Dedifferentiated amniotic fluid mesenchymal stem cell (primary cell): ENCODE results near the gene DNAJB11.
"Not testable (repeated sequence)": the region's sequence is repeated elsewhere in the genome, so short reads cannot be mapped to it uniquely, and the experiment has no call there.

Experiments used
- DNase-seq: peaks from one replicate; pipeline ENCODE4 v3.0.0-alpha.2; 2016; ENCODE audit errors: extremely low spot score

The DNAJB11 gene

DNA sequence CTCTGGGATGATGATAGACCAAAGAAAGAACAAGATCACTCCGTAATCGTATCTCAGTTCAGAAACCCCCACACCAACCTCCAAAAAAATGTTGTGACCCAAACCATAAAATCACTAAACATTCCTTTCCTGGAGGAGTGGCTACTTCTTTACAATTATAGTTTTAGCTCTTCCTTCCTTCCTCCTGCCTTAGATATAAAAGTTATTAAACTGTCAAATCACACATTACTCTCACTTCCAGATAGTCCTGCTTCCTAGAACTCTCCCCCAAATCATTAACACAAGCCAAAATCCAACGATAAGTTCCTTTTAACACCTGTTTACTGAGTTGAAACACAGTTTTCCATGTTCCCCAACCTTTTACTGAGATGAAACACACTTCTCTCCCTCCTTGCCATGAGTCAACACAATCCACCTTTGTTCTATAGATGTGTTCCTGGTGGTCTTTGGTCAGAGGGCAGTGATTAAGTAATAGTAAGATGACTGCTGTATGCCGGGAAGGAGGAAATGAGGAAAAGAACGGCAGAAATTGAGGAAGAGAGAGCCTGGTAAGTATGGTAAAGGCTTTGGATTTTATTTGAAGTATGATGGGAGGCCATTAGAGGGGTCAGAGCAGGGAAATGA lies 18.0 kb upstream of the DNAJB11 start:
- DNase-seq, result no peak

DNA sequence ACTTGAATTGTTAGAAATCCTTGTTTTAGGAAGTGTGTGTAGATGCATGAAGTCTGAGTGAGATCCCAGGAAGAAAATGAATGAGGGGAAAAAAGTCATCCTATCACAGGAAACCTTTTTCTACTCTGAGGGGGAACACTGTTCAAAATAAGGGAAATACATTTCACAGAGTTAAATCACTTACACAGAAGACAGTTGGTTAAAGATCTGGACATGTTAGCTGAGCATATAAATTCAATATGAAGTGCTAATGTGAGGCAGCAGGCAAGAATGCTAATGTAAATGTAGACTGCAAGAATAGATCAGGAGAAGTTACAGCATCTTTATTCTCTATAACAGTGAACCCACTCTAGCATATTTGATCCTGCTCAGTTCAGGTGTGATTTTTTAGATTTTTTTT lies 5.9 kb upstream of the DNAJB11 start:
- DNase-seq, result no peak

DNA sequence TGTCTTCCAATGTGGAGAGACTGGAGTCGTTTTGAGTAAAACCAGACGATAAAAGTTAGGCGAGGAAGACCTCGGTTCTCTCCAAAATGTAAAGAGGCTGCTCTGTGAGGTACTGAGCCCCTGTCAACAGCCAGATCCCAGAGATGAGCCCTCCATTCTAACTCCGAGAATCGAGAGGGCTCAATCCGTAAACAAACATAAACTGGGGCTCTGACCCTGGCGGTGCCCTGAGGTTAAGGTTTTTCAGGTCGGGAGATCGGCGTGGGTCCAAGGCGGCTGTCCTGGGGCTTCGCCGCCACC lies 3.8 kb upstream of the DNAJB11 start:
- DNase-seq, result no peak

DNA sequence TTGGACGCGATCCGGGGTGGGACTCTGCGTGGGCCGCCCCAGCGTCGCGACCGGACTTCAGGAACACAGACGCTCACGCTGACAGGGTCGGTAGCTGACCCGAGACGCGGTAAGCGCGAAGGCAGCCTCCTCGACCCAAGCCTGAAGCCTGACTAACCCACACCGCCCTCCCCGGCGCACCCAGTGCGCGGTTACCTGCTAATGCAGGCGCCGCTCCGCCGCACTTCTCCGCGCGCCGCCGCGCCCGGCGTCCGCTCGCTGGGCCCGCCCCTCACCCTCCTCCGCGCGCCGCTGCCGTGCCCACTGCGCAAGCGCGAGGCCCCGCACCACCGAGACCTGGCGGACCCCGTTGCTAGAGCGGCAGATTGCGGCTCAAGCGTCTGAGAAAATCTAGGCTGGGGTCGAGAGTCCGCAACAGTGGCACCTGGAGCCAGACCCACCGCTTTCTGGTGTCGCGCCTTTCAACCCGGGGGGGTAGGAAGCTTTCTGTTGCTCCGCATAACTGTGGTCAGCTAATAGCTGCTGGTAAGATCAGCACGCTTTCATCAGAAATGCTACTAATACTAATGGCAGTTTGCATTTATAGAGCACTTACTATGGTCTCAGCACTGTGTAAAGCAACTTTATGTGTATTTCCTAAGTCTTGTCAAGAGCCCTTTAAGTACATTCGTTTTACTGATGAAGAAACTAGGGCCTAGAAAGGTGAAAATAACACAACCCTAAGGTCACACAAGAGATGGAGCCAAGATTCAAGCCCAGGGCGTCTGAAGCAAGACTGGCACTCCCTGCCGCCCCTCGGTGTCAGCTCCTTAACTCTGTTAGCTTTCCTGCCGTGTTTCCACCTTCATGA lies 3.2 kb upstream of the DNAJB11 start, which contains the start of gene TBCCD1:
Gene TBCCD1, minus strand, starts transcription at position 268 of the 850 bp plus-strand sequence. CDS start 3,010 bp downstream, outside the sequence.
- peak; percentile 56 for DNase-seq

DNA sequence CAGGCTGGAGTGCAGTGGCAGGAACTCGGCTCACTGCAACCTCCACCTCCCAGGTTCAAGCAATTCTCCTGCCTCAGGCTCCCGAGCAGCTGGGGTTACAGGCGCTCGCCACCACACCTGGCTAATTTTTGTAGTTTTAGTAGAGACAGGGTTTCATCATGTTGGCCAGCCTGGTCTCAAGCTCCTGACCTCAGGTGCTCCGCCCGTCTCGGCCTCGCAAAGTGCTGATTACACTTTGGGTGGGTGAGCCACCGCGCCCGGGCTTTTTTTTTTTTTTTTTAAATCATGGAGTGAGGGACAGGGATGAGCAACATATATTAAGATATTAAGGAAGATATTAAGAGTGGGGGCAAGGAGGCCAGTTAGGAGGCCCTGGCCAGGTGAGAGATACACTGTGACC lies 1.2 kb upstream of the DNAJB11 start:
- DNase-seq, result not testable (repeated sequence)

DNA sequence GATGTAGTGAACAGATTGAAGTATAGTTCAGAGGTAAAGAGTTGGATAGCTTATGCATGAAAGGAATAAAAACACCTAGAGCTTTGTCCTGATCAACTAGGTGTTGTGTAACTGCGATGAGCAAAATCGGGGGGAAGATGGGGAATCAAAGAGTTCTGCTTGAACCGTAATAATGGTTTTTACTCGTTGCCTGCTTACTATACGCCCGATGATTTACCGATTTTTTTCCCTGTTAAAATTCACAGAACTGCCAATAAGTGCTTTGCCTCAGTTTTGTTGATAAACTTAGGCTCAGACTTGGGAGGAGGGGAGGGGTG lies 783 bp upstream of the DNAJB11 start:
- DNase-seq, result no peak

DNA sequence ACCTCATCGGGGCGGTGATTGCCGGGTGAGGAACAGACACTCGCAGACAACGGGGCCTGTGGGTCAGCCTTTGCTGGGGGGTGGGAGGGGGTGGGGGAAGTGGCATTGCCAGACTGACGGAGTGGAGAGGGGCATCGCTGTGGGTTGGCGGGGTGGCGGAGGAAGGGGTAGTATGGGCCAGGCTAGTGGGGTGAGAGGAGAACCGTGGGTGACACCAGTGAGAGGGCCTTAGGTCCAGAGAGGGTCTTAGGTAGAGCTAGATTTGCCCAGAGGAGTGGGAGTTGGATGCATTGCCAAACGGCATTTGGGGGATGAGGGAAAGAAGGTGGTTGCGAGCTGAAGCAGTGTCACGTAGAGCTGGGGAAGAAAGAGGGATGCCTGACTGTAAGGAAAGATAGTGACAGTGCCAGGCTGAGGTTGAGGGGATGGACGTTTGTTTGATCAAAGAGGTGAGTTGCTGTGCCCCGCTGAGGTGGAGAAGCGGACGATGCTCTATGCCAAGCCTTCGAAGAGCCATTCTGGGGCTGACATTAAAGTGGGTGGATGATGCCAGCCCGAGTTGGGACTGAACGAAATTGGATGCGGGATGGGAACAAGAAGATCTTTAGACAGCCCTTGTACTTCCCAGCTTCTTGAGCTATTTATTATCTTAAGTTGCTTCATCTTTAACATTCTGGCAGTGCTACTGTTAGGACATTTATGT lies 572 bp downstream of the DNAJB11 start:
- no peak for DNase-seq

DNA sequence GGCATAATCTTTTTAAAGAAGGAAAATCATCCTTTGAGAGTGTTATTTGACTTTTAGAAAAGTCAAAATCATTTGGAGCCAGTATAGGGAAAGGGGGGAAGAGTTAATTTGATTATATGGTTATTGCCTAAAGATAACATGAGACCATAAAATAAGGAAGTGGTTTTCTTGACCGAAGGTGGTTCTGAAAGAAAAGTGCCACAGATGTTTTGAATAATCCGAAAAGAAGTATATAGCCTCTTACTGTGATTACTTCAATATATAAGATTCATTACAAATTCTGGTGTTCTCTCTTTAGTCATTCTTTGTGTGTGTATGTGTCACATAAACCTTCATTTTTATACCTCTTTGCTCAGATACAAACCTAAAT lies 1.1 kb downstream of the DNAJB11 start:
- DNase-seq, result no peak

DNA sequence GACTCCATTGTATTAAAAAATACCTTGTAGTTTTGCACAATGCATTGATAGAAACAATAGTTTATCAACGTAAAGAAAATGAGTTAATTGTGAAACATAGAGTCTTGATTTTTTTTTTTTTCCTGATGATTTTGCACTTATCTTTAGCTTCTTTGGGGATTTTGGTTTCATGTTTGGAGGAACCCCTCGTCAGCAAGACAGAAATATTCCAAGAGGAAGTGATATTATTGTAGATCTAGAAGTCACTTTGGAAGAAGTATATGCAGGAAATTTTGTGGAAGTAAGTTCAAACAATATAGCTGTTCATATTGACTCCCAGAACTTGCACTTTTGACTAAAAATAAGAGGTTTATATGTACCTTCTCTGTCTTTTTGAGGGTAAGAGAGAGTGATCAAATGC lies 7.0 kb downstream of the DNAJB11 start:
- DNase-seq, result no peak

DNA sequence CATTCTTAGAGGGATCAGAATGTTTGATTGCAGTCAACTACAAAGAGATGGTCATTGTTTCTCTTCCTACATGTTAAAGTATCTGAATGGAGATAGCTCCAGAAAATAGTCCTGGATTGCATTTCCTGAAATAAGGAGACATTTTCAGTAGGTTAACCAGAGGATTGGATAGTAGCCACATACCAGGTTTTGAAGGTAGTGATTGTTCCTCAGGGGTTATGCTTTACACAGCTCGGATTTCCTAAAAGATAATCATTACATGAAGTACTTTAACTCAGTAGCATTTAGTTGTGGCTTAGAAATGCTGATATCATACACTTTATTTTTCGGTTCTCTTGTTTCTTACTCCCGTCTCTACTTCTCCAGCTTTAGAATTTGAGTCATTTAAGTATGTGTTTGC lies 10.3 kb downstream of the DNAJB11 start:
- no peak for DNase-seq

DNA sequence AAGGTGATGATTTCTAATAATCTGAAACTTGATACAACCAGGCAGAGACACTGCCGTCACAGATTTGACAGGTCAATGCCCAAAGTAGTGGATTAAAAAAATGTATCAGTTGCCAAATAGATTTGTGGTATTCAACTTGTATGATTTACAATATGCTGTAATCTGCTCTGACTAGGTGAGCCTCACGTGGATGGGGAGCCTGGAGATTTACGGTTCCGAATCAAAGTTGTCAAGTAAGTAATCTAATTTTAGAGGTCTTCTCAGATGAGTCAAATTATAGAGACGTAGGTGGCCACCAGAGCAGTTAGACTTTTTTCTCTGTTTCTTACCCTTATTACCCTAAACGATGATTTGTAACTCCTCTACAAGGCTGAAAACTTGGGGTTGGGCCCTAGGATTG lies 12.0 kb downstream of the DNAJB11 start:
- DNase-seq, result no peak

DNA sequence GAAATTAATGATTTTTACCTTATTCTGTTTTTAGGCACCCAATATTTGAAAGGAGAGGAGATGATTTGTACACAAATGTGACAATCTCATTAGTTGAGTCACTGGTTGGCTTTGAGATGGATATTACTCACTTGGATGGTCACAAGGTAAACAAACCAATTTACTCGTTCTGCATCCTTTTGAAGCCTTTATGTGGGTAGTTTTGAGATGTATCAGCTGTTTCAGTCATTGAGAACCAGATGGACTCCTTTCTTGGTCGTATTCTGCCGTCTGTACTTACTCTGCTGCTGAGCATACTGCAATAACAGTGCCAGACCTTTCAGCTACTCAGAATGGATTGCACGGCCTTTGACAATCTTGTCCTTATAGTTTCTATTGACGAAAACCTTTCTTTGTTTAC lies 13.3 kb downstream of the DNAJB11 start:
- DNase-seq, result no peak

DNA sequence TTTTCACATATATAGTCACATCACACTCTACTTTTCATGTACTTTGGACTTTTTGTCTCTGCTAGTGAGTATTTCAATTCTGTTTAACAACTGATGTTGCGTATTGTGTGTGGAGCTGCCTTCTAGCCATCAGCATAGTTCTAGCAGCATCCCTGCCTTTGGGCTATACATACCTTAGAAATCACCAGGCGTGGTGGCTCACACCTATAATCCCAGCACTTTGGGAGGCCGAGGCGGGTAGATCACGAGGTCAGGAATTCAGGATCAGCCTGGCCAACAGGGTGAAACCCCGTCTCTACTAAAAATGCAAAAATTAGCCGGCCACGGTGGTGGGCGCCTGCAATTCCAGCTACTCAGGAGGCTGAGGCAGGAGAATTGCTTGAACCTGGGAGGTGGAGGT lies 15.7 kb downstream of the DNAJB11 start:
- DNase-seq, result not testable (repeated sequence)

DNA sequence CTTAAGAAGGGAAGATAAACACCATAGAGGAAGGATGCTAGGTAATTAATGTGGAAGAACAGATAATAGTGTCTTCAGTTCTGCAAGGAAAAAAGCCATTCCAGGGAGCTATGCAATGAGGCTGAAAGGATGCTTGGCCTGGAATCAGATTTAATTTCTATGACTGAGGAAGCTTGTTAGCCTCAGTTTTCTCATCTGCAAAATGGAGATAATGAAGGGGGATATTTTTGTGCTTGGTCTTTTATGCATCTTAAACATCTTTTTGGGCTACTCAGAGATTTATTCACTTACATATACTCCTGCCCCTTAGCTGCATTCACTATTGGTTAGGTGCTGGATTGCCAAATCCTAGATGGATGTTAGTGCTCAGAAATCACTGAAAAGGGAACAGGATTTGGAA lies 16.7 kb downstream of the DNAJB11 start:
- no peak for DNase-seq

DNA sequence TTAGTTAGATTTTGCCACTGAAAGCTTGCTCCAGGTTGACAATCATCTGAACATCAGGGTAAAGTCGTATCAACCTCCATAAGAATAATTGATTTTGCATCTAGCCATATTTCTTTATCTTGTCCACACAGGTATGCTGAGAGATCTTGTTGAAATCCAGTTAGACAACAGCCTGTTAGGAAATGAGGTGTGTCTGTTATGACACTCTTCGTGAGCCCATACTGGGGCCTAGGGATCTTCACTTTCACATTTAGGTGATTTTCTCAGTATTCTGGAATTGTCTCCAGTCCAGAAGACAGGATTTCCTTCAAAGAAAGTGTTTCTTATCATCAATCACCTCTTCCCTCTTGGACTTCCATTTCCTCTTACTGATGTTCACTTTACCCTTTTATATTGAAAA lies 18.1 kb downstream of the DNAJB11 start:
- DNase-seq, result no peak

DNA sequence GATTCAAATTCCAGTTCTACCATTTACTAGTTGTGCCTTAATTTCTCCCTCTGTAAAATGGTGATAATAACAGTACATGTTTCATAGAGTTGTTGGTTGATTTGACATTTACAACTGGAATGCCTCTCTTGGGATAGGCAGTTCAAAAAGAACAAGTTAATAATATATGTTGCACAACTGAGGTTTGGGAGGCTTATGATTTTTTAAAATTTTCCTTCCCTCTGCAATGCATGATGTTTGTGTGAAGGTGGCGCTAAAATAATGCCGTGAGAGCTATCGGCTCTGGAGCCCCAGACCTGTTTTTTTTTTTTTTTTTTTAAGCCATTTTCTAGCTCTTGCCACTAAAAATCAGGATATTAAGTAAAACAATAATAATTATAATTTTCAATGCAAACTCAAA lies 18.6 kb downstream of the DNAJB11 start:
- no peak for DNase-seq

DNA sequence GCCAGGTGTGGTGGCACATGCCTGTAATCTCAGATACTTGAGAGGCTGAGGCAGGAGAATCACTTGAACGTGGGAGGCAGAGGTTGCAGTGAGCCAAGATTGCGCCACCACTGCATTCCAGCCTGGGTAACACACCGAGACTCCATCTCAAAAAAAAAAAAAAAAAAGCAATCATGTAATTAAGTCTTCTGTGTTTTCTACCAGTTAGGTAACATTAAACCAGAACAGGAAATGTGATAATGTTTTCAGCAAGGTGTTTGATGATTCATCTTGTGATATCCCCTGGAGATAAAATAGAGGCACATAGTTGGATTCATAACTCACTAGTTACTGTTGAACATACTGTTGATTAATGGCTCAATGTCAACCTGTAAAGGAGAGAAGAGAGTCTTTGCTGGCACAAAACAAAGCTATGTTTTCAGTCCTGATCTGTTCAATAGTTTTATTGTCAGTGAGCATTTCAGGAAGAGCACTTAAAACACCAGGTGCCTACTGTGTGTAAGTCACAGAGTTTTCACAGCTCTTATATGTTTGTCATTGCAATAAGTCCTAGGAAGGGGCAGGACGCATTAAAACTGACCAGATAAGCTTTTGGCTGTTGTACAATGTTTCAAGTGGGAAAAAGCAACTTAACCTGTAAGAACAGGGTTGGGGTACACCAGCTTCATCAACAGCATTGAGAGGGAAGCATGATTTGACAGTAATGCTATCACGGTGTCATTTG lies 19.5 kb downstream of the DNAJB11 start:
- no peak for DNase-seq

DNA sequence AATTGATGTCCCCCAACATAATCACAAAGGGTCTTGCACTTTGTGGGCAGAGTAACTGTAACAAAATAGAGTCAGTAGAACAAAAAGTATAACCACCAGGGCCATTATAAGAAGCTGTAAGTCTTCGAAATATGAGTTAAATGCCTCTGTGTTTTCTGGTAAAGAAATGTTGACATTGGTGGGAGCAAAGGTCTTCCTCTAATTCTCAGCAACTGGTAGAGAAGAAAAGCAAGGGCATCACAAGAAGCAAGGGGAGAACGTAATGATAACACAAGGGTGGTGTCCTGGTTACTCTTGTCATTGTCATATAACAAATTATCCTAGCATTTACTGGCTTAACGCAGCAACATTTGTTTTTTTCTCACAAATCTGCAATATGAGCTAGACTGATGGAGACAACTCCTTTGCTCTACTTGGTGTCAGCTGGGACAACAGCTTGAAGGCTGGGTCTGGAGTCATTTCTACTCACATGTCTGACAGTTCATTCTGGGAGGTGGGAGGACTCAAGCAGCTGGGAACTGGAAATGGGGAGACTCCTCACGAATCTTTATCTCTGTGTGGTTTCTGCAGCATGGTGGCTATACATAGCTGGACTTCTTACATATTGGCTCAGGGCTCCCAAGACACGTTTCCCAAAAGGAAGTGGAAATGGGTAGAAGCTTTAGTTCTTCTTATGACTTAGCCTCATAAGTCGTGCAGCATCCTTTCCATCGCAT lies 20.2 kb downstream of the DNAJB11 start:
- no peak for DNase-seq

DNA sequence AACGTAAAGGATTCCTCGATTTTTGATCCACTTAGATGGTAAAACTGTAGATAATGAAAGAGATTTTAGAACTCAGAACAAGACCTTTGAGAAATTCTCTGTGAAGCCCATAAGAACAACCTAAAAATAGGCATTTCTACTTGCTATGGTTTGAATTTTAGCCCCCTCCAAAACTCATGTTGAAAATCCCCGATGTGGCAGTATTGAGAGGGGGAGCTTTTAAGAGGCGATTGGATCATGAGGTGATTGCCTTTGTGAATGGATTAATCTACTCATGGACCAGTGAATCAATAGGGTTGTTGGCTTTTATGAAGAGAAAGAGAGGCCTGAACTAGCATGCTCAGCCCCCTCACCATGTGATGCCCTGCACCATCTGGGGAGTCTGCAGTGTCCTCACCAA lies 22.2 kb downstream of the DNAJB11 start:
- no peak for DNase-seq

DNA sequence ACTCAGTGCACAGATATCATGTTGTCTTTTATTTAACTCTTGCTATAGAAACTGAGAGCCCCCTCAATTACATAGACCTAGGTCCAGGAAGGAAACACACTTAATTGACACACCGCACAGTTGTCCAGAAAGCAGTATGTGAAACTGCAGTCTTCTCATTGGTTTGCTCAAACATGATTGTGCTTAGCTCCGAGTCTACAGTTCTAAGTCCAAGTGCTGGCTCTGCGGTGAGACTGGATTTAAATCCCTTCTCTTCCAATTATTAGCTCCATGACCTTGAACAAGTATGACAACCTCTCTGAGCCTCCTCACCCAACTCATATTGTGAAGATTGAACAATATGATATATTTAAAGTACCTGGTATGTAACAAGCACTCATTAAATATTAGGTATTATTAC lies 23.3 kb downstream of the DNAJB11 start:
- no peak for DNase-seq

DNA sequence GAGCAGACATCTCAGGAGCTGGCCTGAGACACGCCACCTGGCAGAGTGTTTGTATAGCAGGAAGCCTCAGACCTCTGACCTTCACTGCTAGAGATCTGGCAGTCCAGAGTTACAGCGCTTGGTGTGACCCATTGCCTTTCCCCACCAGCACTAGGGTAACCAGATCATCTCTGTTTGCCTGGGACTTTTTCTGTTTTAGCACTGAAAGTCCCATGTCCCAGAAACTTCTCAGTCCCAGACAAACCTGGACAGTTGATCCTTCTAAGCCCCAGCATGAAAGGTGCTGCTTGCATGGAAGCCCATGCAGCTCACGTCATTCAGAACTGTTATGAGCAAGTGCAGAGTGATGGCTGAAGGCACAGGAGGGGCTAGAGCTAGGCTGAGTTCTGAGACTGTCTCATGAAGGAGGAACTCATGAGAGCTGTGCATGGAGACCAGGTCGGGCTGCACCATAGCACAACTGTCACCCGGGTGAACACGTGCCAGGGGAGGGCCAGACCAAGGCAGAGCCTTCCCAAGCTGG lies 24.1 kb downstream of the DNAJB11 start:
- DNase-seq, result no peak
